Hematopoietic multipotent progenitor cell treated with erythropoietin and hydrocortisone succinate and interleukin-3 and kit ligand, for 8 days (in vitro differentiated cells): ENCODE measurements around the gene JAKMIP1.

Source experiments
- DNase-seq: peaks from one replicate; pipeline ENCODE4 v3.0.0-alpha.2; 2015

JAKMIP1 gene

DNA sequence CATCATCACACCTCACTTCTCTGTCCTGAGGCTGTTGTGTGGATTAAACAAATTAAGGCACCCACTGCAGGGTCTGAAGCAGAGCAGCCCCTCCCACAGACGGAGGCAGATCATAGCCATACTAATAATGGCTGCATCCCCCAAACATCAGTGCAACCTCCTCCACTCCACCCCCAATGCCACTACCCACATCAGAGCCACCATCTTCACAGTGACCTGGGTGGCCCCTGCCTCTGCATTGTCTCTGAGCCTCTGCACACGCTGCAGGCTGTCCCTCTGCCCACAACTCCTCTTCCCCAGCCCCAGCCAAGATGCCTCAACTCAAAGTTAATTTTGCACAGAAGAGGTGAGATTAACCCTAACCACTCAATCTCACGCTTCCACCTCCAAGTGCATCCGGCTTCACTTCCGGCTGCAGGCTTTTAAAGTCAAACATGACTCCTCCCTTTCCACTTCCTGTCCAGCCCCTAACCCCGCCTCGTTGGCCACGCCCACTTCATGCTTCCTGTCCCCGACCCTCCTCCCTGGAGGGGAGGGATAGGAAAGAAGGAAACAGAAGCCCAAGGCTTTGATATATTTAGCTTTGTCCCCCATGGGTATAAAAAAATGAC lies 22.7 kb downstream of the JAKMIP1 start:
- DNase-seq: no peak

DNA sequence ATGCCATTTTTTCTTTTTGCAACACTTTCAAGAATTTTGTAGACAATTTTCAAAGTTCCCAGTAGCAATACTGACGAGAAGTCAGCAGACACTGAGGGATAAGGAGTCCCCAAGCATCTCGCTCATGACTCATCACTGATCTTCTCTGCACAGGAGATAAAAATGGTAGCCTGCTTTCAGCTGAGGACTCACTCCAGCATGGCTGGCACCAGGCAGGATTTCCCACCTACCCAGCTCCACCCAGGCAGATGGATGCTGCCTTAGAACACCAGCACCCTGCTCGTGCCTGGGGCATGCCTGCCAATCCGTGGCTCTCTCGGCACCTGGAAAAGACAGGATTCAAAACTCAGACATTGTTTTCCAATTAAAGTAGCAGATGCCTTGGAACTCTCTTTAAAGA lies 24.9 kb downstream of the JAKMIP1 start:
- no peak for DNase-seq

DNA sequence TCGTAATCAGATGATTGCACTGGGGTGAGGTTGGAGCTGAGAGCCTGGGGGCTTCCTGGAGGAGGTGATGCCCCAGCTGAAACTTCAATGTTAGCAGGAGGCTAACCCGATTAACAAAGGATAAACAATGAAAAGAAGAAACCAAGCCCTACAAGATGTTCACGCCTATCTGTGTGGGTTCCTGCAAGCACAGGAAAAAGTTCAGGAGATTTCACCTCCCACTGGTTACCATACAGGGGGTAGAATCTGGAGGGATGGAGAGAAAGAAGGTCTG lies 27.5 kb downstream of the JAKMIP1 start:
- no peak for DNase-seq

DNA sequence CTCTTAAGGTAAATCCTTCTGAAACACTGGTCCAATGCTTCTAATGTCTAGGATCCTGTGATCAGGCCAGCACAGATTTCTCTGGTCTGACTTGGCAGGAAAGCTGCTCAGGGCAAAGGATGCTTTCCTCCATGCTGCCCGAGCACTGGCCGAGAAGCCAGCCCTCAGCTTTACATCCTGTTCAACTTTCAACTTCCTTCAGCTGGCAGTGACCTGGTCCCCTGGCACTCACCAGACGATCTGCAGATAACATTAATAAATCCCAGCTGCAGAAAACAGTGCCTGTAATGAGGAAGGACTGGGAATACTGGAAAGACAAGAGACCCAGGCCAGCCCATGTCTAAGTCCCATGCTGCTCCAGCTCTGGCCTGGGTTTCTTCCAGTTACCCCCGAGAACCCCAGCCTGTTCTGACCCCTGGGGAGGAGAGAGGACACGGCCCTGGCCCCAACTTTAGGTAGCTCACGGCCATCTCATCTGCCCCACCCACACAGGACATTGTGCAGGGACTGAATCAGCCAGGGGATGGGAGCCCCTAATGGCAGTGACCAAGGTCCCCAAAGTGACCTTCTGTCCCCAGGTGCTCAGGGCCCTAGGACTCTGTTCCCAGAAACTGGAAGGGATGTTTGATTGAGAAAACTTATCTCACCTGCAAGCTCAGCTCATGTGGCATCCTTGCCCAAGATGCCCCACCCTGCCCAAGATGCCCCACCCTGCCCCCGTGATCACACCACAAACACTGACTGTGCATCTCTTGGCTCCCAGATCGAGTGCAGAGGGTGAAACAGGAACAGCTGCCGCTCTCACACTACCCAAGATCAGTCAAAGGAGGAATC lies 28.0 kb downstream of the JAKMIP1 start:
- no peak for DNase-seq

DNA sequence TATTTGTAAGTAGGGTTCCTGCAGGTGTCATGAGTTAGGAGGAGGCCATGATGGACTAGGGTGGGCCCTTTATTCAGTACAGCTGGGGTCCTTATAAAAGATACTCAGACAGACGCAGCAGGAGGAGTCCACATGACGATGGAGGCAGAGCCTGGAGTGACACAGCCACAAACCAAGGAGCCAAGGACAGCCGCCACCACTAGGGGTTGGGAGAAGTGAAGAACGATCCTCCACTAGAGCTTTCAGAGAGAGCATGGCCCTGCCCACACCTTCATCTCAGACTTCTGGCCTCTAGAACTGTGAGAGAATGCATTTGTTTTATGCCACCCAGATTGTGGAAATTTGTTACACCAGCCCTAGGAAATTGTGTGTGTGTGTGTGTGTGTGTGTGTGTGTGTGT lies 31.1 kb downstream of the JAKMIP1 start:
- DNase-seq: no peak

GRCh38 chr4:6165766-6166165 lies 34.6 kb downstream of the JAKMIP1 start:
- DNase-seq: no peak

DNA sequence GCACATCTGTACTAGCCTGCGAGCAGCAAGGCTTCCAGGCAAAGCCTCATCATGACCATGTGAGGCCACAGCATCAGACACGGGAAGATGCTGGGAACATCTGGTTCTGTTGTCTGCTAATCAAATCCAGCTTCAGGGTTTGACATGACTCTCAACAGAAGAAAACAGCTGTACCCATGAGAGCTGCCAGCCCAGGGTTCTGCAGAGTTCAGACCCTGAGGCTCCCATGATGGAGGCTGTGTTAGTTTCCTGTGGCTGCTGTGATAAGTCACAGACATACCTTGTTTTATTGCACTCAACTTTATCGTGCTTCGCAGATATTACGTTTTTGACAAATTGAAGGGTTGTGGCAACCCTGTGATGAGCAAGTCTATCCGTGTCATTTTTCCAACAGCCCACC lies 37.5 kb downstream of the JAKMIP1 start:
- DNase-seq: no peak

- DNase-seq: no peak
These were observed 38.4 kb downstream of the JAKMIP1 start for GRCh38 chr4:6161921-6162464.

DNA sequence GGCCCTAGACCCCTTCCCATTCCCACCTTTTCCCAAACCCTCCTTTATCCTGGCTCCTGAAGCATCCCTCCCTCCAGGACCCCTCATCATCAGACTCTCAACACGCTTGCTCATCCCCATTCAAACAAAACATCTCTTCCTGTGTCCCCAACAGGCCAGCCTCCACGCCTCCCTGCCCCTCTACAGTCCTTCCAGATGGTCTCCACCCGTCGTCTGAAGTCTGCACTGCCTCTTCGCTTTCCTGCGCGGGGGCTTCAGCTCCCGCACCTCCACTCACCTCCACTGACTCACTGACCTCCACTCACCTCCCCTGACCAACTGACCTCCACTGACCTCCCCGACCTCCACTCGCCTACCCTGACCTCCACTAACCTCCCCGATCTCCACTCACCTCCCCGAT lies 39.8 kb downstream of the JAKMIP1 start:
- no peak for DNase-seq

DNA sequence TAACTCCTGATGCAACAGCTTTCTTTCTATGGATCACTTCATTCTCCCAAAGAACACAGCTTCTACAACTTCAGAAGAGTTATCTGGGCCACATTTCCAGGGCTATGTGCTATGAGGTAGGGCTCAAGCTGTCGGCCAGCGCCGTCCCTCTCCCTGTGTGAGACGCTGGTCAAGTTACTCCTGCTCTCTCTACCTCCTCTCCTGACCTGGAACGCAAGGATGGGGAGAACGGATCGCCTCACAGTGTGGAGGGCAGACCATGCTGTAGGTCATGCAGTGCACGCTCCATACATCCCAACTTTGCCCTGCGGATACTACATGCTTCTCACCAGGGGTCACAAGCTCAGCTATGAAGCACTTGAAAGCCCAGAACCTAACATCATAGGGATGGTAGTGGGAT lies 42.4 kb downstream of the JAKMIP1 start:
- no peak for DNase-seq

DNA sequence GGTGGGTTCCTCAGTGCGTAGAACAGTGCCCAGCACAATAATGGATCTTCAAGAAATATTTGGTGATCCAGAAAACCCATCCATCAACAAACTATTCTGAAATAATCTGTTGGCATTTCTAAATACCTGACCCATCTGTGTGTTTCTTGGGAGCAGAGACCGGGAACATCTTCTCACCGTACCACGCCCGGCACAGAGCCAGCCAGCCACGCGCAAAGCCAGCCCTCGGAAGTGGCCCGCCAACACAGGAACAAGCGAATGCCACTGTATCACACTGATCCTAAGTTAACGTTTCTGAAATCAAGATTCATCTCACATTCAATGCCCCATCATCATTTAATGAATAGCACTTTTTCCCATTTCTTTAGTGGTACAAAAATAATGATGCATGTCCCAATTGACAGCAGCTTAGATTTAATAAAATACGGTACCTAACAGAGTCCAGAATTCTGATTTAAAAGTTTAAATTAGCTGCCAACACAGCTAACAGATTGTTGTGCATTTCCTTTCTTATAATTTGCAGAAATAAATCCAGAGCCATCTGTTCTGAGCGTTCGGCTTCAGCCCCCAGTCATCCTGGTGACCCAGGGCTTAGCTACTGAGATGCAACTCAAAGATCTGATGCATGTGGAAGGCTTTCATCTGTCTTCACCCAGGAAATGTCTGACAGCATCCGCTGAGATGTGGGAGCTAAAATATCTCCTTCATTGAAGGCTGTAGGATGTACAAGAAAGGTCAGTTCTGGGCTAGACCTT lies 44.2 kb downstream of the JAKMIP1 start:
- no peak for DNase-seq

GRCh38 chr4:6154875-6155274 lies 45.5 kb downstream of the JAKMIP1 start:
- no peak for DNase-seq

DNA sequence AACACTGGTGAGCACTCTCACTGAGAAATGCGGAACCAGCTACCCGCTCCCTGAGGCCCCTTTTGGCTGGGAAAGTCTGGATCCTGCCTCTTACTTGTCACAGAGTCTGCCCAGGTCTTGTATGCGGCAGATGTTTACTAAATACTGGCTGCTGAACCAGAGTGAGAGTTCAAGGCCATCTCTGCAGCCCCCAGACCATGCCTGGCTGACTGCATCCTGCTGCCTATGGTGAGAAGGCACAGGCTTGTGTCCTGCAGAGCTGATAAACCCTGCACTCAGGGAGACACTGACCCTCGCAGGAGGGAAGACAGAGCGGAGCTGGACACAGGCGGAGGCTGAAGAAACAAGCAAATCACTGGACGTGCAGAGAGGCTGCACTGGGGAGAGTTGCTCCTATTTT lies 46.5 kb downstream of the JAKMIP1 start:
- no peak for DNase-seq

DNA sequence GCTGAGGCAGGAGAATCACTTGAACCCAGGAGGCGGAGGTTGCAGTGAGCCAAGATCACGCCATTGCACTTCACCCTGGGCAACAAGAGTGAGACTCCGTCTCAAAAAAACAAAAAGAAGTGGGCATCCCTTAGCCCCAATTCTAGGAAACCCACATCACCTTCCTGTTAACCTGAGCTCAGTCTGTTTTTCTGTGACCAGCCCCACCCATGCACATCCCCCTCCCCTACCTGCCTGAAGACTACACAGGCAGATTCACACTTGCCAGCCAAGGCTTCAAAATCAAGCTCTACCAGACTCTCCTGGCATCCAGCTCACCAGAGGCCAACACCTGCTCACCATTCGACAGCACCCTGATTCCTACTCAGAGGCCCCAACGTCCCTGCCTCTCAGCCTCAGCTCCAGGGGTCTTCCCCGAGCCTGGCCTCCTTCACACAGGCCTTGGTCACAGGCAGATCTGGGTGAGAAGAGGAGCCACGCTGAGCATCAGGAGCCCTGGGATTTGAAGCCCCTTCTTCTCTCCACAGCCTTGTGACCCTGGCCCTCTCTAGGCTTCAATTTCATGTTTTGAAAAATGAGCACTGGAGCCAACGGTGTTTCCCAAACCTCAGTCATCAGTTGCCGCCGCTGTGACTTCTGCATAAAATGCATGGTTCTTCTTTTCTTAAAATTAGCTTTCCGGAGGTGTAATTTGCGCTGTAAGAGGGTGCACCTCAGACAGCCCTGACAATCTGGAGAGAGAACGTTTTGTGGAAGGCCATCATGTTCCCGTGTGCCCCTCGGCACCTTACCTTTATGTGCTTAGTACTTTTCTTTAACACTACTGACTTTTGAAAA lies 47.3 kb downstream of the JAKMIP1 start:
- no peak for DNase-seq

DNA sequence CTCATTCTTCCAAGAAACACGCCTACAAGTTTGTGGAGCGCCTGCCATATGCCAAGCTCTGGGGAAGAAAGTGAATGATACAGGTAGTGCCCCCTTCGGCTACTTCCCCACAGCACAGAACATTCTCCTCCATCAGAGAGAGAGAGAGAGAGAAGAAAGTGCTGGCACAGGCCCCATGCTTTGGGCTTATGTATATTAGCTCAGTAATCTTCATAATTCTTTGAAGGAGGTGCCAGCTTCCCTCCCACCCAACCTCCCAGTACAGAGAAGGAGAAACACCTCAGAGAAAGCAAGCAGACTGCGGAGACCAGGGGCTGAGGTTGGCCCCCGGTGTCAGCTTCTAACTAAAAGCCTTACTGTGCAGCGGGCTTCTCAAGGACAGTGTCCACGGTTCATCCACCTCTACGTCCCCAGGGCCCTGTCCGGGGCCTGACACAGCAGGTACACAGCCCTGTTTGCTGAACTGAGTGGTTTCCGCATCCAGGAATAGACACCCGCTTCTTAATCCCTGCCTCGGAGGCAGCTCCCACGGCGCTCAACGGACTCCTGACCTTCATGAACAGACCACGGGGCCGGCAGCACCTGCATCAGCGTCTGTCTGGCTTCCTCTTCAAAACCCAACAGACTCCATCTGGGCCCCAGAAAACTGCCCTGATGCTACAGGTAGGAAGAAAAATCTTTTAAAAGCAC lies 50.2 kb downstream of the JAKMIP1 start:
- no peak for DNase-seq

DNA sequence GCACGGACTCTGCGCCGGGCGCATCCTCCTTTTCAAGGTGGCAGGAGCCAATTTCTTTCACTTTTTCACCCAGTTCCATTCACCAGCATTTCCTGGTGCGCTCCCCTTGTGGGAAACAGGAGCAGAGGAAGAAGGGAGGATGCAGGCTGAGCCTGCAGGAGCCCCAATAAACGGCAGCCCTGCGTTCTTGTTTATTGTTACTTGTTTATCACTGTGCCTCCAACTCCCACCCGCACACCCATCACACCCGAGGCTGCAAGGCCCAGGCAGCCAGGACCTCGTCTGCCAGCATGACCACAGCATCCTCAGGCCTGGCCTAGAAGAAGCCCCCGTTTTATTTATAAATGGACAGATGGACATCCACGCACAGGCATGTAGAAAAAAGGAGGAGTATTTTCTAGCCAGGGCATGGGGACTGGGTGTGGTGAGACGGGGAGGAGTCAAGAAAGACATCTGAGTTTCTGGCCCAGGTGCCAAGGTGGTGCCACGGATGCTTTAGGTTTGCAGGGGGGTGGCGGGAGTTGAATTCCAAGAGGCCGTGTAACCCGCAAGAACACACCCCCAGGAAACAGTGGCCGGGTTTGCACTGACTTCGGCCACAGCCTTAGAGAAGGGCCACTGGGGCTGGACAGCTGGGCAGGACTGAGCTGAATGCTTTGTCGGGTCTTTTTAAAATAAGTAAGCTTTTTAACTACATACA lies 51.7 kb downstream of the JAKMIP1 start:
- no peak for DNase-seq

GRCh38 chr4:6147441-6147840 lies 52.9 kb downstream of the JAKMIP1 start:
- DNase-seq: no peak

DNA sequence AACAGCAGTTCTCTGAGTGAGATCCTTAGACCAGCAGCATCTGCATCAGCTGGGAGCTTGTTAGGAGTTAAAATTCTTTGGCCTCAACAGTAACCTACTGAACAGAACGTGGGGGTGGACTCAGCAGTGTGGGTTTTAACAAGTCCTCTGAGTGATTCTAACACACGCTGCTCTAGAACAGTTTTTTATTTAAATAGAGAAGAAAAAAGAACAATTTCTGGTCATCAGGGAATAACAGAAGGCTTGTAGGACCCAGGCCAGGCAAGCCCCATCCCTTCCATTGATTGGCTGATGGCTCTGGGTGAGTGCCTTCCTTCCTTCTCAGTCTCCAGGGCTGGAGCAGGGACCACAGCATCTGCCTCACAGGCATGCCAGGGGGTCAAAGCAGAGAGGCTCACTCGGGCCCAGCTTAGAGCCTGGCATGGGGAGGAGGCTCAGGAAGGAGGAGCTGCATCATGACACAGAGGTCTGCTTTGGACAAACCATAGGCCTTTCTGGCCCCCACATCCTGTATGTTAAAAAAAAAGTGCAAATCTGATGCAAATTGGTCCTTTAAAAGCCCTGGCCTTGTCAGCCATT lies 56.7 kb downstream of the JAKMIP1 start:
- DNase-seq: no peak

- no peak for DNase-seq
These were observed 57.3 kb downstream of the JAKMIP1 start for GRCh38 chr4:6142935-6143602.

- DNase-seq: no peak
These were observed 57.8 kb downstream of the JAKMIP1 start for GRCh38 chr4:6142511-6142910.

GRCh38 chr4:6141554-6141953 lies 58.8 kb downstream of the JAKMIP1 start:
- no peak for DNase-seq
